ENCODE measurements around the gene NOTCH3. TPM values are rescaled to one million over a fixed set of nuclear protein-coding genes. Genes with fewer than 3 reads are reported as not detected.

NOTCH3 gene
- total RNA-seq, 4 donors from 2014 or later: 17.7 to 91.4 (median 41.4) TPM

GRCh38 chr19:15198951-15199660 is 1.7 kb downstream of the NOTCH3 start:
- no peak for TF ChIP-seq CTCF (IDR thresholded peaks at IDR 0.05; ENCODE audit: low read depth)

GRCh38 chr19:15197942-15198341 is 2.9 kb downstream of the NOTCH3 start:
- no peak for TF ChIP-seq CTCF (IDR thresholded peaks at IDR 0.05; ENCODE audit: low read depth)

GRCh38 chr19:15197275-15197941 is 3.4 kb downstream of the NOTCH3 start:
- TF ChIP-seq CTCF (IDR thresholded peaks at IDR 0.05; ENCODE audit: low read depth): no peak

- no peak for TF ChIP-seq CTCF (IDR thresholded peaks at IDR 0.05; ENCODE audit: low read depth)
Measured at GRCh38 chr19:15196360-15197005, 4.3 kb downstream of the NOTCH3 start.

- no peak for TF ChIP-seq CTCF (IDR thresholded peaks at IDR 0.05; ENCODE audit: low read depth)
Measured at GRCh38 chr19:15195371-15196334, 5.1 kb downstream of the NOTCH3 start.

GRCh38 chr19:15194938-15195337 is 5.9 kb downstream of the NOTCH3 start:
- no peak for TF ChIP-seq CTCF (IDR thresholded peaks at IDR 0.05; ENCODE audit: low read depth)
